Body of pancreas (tissue), 4 donors: ENCODE data around the gene MCF2L2. TPM values are rescaled to one million over a fixed set of nuclear protein-coding genes. Genes with fewer than 3 reads are reported as not detected.

Source experiments
- ATAC-seq: fragments of 150-250 bp; one replicate; pipeline ENCODE4 v1.9.1; 2016
- DNase-seq, 4 donors: peaks; one replicate each; pipeline ENCODE4 v3.0.0-alpha.2; 2019
- H3K27ac ChIP-seq, 4 donors: fragments of 200-600 bp; sonication (generic); 1 replicate in 3 of 4; 2 replicates in 1 of 4; pipeline versions ENCODE4 v1.5.1 to v1.6.1; 2016 to 2019; ENCODE audit warnings: mild to moderate bottlenecking in 1 of 4, mixed read lengths in 1 of 4, moderate library complexity in 1 of 4
- H3K27me3 ChIP-seq, 2 donors: fragments of 200-600 bp; sonication (generic); one replicate each; pipeline ENCODE4 v1.6.0; 2016; ENCODE audit warnings: mild to moderate bottlenecking in 1 of 2
- H3K36me3 ChIP-seq, 2 donors: fragments of 200-600 bp; sonication (generic); replicated peaks in 1 of 2; 2 replicates each; pipeline ENCODE4 v1.5.1; 2016; ENCODE audit warnings: low read depth in 2 of 2; ENCODE audit not compliant: insufficient read depth in 1 of 2
- H3K4me1 ChIP-seq: fragments of 200-600 bp; sonication (generic); one replicate; pipeline ENCODE4 v1.6.0; 2016
- H3K4me3 ChIP-seq, 2 donors: fragments of 200-600 bp; sonication (generic); 1 replicate in 1 of 2; 2 replicates in 1 of 2; pipeline ENCODE4 v1.5.1; 2016 to 2019
- H3K9me3 ChIP-seq, 3 donors: fragments of 200-600 bp; sonication (generic); 1 replicate in 2 of 3; 2 replicates in 1 of 3; pipeline ENCODE4 v1.5.1; 2016
- CTCF ChIP-seq, 7 experiments: fragments of 450-650 bp in 4 of 7; fragments of 200-600 bp in 3 of 7; sonication (generic) in 3 of 7; IDR thresholded peaks; one replicate each; pipeline ENCODE4 v1.5.1; 2016 to 2019; ENCODE audit warnings: antibody characterized with exemption in 7 of 7
- POLR2A ChIP-seq, 3 donors: fragments of 450-650 bp; IDR thresholded peaks; one replicate each; pipeline ENCODE4 v1.6.1; 2016; ENCODE audit warnings: antibody characterized with exemption in 3 of 3, mild to moderate bottlenecking in 2 of 3
- WGBS, 2 donors: methylation state at CpG; one replicate each; pipeline ENCODE4 v1.1.5; 2017; 5-methylcytosine and 5-hydroxymethylcytosine counted together
- intact Hi-C: fragments of 100-400 bp; cut with DNase I; formaldehyde crosslinking; loops from one replicate; pipeline ENCODE4 v1.15.1; 2023
- total RNA-seq, 2 donors: library from RNA; depleted of rRNA; stranded (reverse); fragments of >200 nt; gene quantifications; one replicate each; pipeline ENCODE4 v1.1.0, GENCODE V29; 2016

Gene MCF2L2
- total RNA-seq, 2 donors from 2014 or later: 0.26 TPM; not detected in 1

GRCh38 chr3:183296944-183297343 lies 131.5 kb downstream of the MCF2L2 start:
- WGBS, 2 donors: 88 to 93% methylated on average over 7 to 12 of the region's 12 CpGs
- ATAC-seq: no peak
- TF ChIP-seq POLR2A (IDR thresholded peaks at IDR 0.05) (no peak), CTCF (IDR thresholded peaks at IDR 0.05) (no peak)
- no peak for DNase-seq
- intact Hi-C loops: no loop called here
- no peak overlapping the region for H3K27ac ChIP-seq
- H3K27me3 ChIP-seq: no peaks in the 10 kb centered on the region
- no peaks in the 10 kb centered on the region for H3K9me3 ChIP-seq
- H3K4me3 ChIP-seq: no peak overlapping the region
- H3K4me1 ChIP-seq: peaks cover 11% of the 10 kb centered on the region
- no peaks in the 10 kb centered on the region for H3K36me3 ChIP-seq

GRCh38 chr3:183295211-183295610 lies 133.2 kb downstream of the MCF2L2 start:
- intact Hi-C loops: no loop called here
- WGBS, 2 donors: 21 to 23% methylated on average over 3 of the region's 3 CpGs
- peak in 3 of 4 donors; percentile 52 to 62 (median 58) for DNase-seq
- Histone ChIP-seq H3K27ac (no peak overlapping the region), H3K4me1 (peaks cover 15% of the 10 kb centered on the region), H3K9me3 (no peaks in the 10 kb centered on the region), H3K27me3 (no peaks in the 10 kb centered on the region), H3K4me3 (no peak overlapping the region), H3K36me3 (no peaks in the 10 kb centered on the region)
- peak; percentile 58 for ATAC-seq
- TF ChIP-seq POLR2A (IDR thresholded peaks at IDR 0.05) (no peak), CTCF (IDR thresholded peaks at IDR 0.05) (no peak)

- Histone ChIP-seq H3K9me3 (no peaks in the 10 kb centered on the region), H3K36me3 (no peaks in the 10 kb centered on the region), H3K4me3 (no peak overlapping the region), H3K4me1 (peaks cover 9% of the 10 kb centered on the region), H3K27me3 (no peaks in the 10 kb centered on the region), H3K27ac (no peak overlapping the region)
- TF ChIP-seq CTCF (IDR thresholded peaks at IDR 0.05) (no peak), POLR2A (IDR thresholded peaks at IDR 0.05) (no peak)
- ATAC-seq (no peak), DNase-seq (no peak)
- intact Hi-C loops: no loop called here
- 75 to 84% methylated on average over 2 of the region's 2 CpGs for WGBS, 2 donors
Measured at GRCh38 chr3:183293966-183294365, 134.5 kb downstream of the MCF2L2 start.

GRCh38 chr3:183291497-183292031 lies 136.9 kb downstream of the MCF2L2 start:
- H3K9me3 ChIP-seq: no peaks in the 10 kb centered on the region
- DNase-seq: no peak
- H3K4me1 ChIP-seq: peaks cover 4% of the 10 kb centered on the region
- peak; percentile 59 for ATAC-seq
- no peak for TF ChIP-seq POLR2A (IDR thresholded peaks at IDR 0.05)
- no peak for TF ChIP-seq CTCF (IDR thresholded peaks at IDR 0.05)
- intact Hi-C loops: no loop called here
- H3K27ac ChIP-seq: peak overlapping the region in 1 of 4 donors; percentile 42
- 37 to 38% methylated on average over 4 of the region's 4 CpGs for WGBS, 2 donors
- H3K27me3 ChIP-seq: no peaks in the 10 kb centered on the region
- H3K36me3 ChIP-seq: no peaks in the 10 kb centered on the region
- no peak overlapping the region for H3K4me3 ChIP-seq

- Histone ChIP-seq H3K4me1 (peaks cover 13% of the 10 kb centered on the region), H3K36me3 (no peaks in the 10 kb centered on the region), H3K4me3 (no peak overlapping the region), H3K27ac (no peak overlapping the region), H3K9me3 (no peaks in the 10 kb centered on the region), H3K27me3 (no peaks in the 10 kb centered on the region)
- ATAC-seq (no peak), DNase-seq (no peak)
- WGBS, 2 donors: 89 to 95% methylated on average over 2 of the region's 2 CpGs
- TF ChIP-seq CTCF (IDR thresholded peaks at IDR 0.05) (no peak), POLR2A (IDR thresholded peaks at IDR 0.05) (no peak)
- intact Hi-C loops: no loop called here
Measured at GRCh38 chr3:183290216-183290615, 138.2 kb downstream of the MCF2L2 start.
